ENCODE results near the gene ECE1.

ECE1 gene

GRCh38 chr1:21289700-21290545 is at the start of gene ECE1:
Gene ECE1, minus strand, starts transcription at chr1:21290463. Its CDS starts 49 bp downstream, at chr1:21290414.
- no peak for DNase-seq (ENCODE audit: low read depth, low spot score)

GRCh38 chr1:21339356-21340229 is 49.3 kb upstream of the ECE1 start:
- no peak for DNase-seq (ENCODE audit: low read depth, low spot score)

- DNase-seq (ENCODE audit: low read depth, low spot score), result no peak
Measured at GRCh38 chr1:21338573-21339355, 48.5 kb upstream of the ECE1 start.

GRCh38 chr1:21337928-21338572 is 47.8 kb upstream of the ECE1 start:
- DNase-seq (ENCODE audit: low read depth, low spot score), result no peak

GRCh38 chr1:21337454-21337927 is 47.2 kb upstream of the ECE1 start:
- no peak for DNase-seq (ENCODE audit: low read depth, low spot score)

- DNase-seq (ENCODE audit: low read depth, low spot score), result no peak
Measured at GRCh38 chr1:21337010-21337437, 46.8 kb upstream of the ECE1 start.

- no peak for DNase-seq (ENCODE audit: low read depth, low spot score)
Measured at GRCh38 chr1:21335750-21336224, 45.5 kb upstream of the ECE1 start.

GRCh38 chr1:21335088-21335691 is 44.9 kb upstream of the ECE1 start:
- DNase-seq (ENCODE audit: low read depth, low spot score), result no peak

- DNase-seq (ENCODE audit: low read depth, low spot score), result no peak
Measured at GRCh38 chr1:21334214-21335087, 44.2 kb upstream of the ECE1 start.

GRCh38 chr1:21333824-21334213 is 43.6 kb upstream of the ECE1 start:
- no peak for DNase-seq (ENCODE audit: low read depth, low spot score)

GRCh38 chr1:21332554-21333311 is 42.5 kb upstream of the ECE1 start:
- no peak for DNase-seq (ENCODE audit: low read depth, low spot score)

GRCh38 chr1:21331752-21332478 is 41.7 kb upstream of the ECE1 start:
- no peak for DNase-seq (ENCODE audit: low read depth, low spot score)

GRCh38 chr1:21330544-21330943 is 40.3 kb upstream of the ECE1 start:
- no peak for DNase-seq (ENCODE audit: low read depth, low spot score)

GRCh38 chr1:21329209-21329844 is 39.1 kb upstream of the ECE1 start:
- DNase-seq (ENCODE audit: low read depth, low spot score), result no peak

- no peak for DNase-seq (ENCODE audit: low read depth, low spot score)
Measured at GRCh38 chr1:21327566-21328323, 37.5 kb upstream of the ECE1 start.

GRCh38 chr1:21326861-21327344 is 36.6 kb upstream of the ECE1 start:
- DNase-seq (ENCODE audit: low read depth, low spot score), result no peak
